Fibroblast of skin of back (primary cell): ENCODE results near the gene PRKCH.

Experiments used
- DNase-seq: peaks from one replicate; pipeline ENCODE4 v3.0.0-alpha.2; 2013

Gene PRKCH

GRCh38 chr14:61368114-61368710, 46.8 kb downstream of the PRKCH start:
- no peak for DNase-seq

GRCh38 chr14:61368781-61369453, 47.5 kb downstream of the PRKCH start:
- no peak for DNase-seq

GRCh38 chr14:61369454-61369810, 48.1 kb downstream of the PRKCH start:
- DNase-seq: no peak

- DNase-seq: no peak
Observed at GRCh38 chr14:61372379-61372778, 51.0 kb downstream of the PRKCH start.

GRCh38 chr14:61372842-61373555, 51.6 kb downstream of the PRKCH start:
- no peak for DNase-seq

GRCh38 chr14:61374284-61374683, 52.9 kb downstream of the PRKCH start:
- DNase-seq: no peak

GRCh38 chr14:61375218-61375617, 53.8 kb downstream of the PRKCH start:
- no peak for DNase-seq

- no peak for DNase-seq
Observed at GRCh38 chr14:61376314-61376713, 54.9 kb downstream of the PRKCH start.

GRCh38 chr14:61377749-61378148, 56.4 kb downstream of the PRKCH start:
- DNase-seq: no peak

- no peak for DNase-seq
Observed at GRCh38 chr14:61379639-61380184, 58.3 kb downstream of the PRKCH start.

GRCh38 chr14:61380984-61381383, 59.6 kb downstream of the PRKCH start:
- no peak for DNase-seq

- DNase-seq: no peak
Observed at GRCh38 chr14:61381553-61381952, 60.2 kb downstream of the PRKCH start.

GRCh38 chr14:61382842-61383241, 61.5 kb downstream of the PRKCH start:
- no peak for DNase-seq

GRCh38 chr14:61385002-61385685, 63.8 kb downstream of the PRKCH start:
- no peak for DNase-seq

GRCh38 chr14:61386173-61386772, 64.9 kb downstream of the PRKCH start:
- no peak for DNase-seq

GRCh38 chr14:61387076-61387475, 65.7 kb downstream of the PRKCH start:
- no peak for DNase-seq

- DNase-seq: peak; percentile 59
Observed at GRCh38 chr14:61388173-61388975, 67.0 kb downstream of the PRKCH start.

GRCh38 chr14:61388976-61389576, 67.7 kb downstream of the PRKCH start:
- DNase-seq: peak; percentile 65

- DNase-seq: no peak
Observed at GRCh38 chr14:61391119-61391518, 69.7 kb downstream of the PRKCH start.

- no peak for DNase-seq
Observed at GRCh38 chr14:61392297-61392696, 70.9 kb downstream of the PRKCH start.

GRCh38 chr14:61394542-61394941, 73.2 kb downstream of the PRKCH start:
- no peak for DNase-seq
